ENCODE results near the gene GCG.

Gene GCG

DNA sequence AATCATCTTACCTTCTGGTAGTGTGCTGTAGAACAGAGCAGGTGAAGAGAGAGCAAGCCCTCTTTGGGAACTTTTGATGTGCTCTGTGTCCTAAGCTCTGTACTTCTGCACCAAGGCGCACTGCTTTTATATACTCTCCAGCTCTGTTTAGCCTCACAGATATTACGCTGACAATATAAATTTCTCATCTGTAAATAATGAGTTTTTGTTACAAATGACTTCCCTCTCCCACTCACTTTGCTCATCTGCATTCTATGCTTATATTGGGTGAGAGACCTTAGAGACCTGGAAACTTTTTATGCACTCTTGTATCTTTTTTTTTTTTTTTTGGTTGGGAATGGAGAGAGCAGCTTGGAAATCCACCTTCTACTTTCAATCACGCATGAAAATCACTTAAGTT lies at the start of gene GCG:
Gene GCG (minus strand): TSS at position 101 of the 400 bp plus-strand sequence. CDS start 3,069 bp downstream, outside the sequence.
- no peak for DNase-seq (ENCODE audit: low read depth in 2 of 2)

DNA sequence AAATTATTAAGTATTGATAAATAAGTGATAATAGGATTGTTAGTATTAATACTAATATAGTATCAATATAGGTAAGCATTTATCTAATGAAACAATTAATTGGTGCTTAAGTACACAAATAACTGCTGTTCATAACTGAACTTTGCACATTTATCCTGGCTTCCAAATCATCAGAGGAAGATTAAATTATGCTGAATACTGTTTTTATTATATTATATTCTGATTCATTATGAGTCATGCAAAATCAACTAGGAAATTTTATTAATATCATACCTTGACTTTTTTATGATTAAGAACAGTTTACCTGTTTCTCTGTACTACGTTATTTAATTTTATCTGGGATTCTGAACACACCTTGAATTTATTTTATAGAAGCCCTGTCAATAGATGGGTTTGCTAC lies 48.6 kb upstream of the GCG start:
- DNase-seq (ENCODE audit: low read depth in 2 of 2), result no peak

DNA sequence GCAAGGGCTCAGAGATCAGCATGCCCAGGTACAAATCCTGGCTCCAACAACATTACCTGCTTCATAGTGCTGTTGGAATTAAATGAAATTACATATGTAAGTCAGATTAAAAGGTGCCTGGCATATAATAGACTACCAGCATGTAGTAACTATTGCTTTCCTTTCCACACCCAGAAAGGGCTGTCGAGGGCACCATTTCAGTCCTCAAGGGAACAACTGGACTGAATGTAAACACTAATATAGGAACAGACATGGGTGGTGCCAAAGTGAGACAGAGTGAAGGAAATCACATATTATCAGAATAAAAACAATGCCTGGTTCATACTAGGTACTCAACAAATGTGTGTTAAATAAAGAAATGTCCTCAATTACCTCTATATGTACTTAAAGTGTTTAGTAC lies 47.9 kb upstream of the GCG start:
- DNase-seq (ENCODE audit: low read depth in 2 of 2), result no peak

DNA sequence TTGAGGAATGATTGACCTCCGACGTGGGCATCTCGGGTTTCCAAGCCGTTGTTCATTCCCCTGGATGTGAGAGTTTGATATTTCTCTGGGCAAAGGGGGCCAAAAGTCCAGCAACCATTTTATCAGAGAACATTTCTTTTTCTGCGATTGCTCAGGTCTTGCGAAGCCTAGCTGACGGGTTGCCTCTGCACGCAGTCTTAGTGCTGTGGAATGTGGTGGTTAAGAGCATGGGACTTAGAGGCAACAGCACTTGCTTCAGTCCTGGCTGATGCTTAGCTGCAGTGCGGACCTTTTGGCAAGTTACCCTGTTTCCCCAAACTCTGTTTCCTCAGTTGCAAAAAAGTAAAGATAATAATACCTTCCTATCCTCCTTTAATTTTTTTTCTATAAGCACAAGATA lies 46.2 kb upstream of the GCG start:
- no peak for DNase-seq (ENCODE audit: low read depth in 2 of 2)

DNA sequence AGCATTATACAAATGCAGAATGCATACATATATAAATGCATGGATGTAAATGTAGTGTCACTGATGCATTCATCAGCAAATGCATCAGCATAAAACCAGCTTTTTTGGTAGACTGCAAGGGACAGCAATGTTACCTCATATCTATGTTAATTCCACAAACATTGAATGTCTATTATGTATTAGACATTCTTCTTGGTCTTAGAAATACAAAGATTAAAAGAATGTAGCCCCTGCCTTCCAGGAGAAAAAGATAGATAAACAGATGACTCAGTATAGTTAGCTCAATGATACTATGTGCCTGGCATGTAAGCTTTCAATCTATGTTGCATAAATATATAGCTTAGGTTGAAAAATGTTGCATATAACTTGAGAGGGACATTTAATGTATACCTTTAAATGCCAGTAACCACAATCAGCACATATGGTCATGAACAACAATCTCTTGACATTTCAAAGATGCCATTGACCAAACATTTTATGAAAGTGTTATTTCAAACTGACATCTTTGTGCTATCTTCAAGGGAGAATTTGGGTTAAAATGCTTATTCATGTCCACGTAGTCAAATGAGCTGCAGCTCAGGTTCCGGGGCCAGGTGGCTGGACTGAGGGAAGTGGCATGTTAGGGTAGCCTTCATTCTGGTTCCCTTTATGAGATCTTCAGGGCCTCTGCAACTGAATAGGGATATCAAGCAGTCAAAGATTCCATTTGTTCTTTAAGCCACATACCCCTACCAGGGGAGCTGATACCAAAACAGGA lies 45.2 kb upstream of the GCG start:
- DNase-seq (ENCODE audit: low read depth in 2 of 2), result no peak

DNA sequence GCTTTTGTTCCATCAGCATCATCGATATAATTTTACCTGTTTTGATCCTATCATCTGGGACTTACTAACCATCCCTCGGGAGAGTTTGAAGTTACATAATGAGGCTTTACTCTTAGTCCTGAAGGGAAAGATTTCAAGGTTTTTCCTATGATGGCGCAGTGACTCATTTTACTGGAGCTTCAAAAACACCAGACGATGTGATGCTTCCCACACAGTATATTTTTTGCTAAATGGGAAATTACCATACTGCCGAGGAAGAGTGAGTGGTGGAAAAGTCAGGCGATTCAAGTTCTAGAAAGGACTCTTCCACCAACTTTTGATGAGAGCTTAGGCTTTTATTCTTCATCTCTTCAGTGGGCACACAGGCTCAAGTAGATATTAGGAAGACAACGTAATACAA lies 44.6 kb upstream of the GCG start:
- DNase-seq (ENCODE audit: low read depth in 2 of 2), result no peak

DNA sequence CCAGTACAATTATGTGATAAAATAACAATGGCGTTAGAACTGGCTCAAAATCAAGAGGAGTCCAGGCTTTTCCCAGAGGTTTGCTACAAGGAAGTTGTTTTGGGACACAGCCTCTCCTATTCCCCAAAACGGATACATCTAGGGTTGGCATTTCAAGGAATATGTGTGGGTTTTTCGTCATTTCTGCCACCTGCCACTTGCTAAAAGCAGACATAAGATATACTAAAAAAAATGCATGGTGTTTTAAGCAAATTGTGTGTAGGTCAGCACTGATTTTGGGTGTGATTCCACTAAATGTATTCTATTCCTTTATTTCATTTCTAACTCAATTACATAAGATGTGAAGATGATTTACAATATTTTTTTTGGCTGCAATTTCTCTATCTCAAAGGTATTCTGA lies 36.4 kb upstream of the GCG start:
- DNase-seq (ENCODE audit: low read depth in 2 of 2), result no peak

DNA sequence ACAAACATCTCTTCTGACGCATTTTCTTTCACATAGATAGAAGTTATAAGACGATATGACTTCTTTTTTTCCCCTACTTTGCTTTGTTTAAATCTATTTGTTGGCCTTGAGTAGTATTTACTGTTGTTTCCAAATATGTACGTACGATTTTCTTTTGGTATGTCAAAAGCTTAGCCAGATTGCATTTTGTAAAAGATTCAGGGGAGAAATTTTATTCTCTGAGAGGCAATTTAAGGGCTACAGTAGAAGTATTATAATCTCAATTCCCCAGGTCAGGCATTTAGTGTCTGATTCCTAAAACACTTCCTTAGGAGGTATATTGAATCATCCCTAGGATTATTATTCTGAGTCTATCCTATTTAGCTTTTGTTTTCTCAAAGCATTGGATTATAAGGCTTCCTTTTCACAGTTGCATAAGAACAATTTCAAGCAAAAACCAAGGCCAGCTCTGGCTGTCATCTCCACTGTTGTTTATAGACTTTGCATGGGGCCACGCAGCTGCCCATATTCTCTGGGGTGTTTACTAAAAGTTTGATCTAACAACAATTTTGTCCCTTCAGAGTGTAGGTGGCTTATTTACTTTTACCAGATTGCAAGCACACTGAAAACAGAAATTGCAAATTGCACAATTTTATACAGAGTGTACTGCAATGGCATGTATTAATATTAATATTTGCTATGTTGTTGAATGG lies 33.6 kb upstream of the GCG start:
- no peak for DNase-seq (ENCODE audit: low read depth in 2 of 2)

DNA sequence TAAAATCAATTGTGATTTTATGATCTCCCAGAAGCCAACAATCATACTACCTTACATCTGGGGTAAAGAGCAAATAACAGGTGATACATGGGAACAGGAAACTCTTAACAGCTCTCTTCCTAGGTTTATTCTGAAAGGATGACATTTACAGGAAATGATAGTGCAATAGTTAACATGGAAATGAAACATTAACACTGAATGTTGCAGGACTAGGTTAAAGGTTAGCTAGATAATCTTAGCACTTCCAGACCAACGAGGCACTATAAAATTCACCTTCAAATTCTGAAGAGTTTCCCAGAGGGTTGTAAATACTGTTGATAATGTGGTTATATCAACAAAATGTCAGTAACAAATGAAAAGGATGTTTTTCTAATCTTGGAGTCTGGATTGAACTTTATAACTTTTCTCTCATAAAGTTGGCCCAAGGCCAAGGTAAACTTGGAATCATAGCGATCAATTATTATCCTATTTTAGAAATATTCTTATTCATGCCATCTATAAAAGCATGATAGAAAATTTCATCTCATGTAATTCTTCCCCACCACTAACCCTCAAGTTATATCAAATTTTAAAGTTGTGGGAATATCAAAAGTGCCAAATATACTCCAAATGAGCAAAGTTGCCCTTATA lies 32.9 kb upstream of the GCG start:
- DNase-seq (ENCODE audit: low read depth in 2 of 2), result no peak

DNA sequence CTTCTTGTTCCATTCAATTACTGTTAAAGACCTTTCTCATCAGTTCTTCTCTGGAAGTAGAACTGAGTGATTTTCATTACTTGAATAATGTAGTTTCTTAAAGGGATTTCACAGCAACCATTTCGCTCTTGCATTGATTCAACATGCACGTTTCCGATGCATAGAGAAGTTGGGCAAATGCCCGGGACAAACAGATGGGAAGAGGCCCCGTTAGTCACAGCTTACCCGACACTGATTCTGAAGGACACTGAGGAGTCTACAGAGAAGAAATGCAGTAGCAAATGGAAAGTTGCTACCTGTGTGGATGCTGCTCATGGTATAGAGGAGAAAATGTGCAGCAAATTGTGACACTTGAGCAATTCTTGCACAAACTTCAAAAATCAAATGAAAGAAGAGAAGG lies 32.3 kb upstream of the GCG start:
- no peak for DNase-seq (ENCODE audit: low read depth in 2 of 2)

DNA sequence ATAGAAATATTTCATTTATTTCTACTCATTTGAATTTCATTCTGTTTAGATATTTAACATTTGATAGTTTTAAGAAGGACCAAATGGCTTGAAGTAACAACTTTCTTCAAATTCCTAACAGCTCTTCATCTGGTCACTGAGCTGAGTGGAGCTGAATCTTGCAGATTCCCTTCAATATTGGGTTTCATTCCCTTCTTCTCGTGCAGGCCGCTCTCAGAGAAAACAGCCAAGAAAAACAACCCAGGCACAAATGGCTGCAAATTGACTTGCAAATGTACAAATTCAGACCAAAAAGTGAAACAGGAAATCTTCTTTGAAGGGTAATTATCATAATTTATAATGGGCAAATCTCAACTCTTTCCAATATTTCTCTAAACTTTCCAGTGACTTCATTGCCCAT lies 30.3 kb upstream of the GCG start:
- no peak for DNase-seq (ENCODE audit: low read depth in 2 of 2)

DNA sequence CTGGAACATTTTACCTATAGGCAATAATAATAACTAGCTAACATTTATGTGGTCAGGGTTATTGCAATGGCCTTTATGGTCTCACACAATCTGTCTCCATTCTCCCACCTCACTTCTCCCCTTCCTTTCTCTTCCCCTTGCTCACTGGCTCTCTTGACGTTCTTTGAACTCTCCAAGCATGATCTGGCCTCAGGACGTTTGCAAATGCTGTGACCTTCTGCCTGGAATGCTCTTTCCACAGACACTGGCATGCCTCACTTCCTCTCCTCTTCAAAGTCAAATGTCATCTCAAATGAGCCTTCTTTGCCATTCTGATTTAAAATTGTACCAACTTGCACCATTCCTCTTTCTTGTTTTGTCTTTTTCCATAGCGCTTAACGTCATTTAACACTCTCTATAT lies 25.3 kb upstream of the GCG start:
- no peak for DNase-seq (ENCODE audit: low read depth in 2 of 2)

DNA sequence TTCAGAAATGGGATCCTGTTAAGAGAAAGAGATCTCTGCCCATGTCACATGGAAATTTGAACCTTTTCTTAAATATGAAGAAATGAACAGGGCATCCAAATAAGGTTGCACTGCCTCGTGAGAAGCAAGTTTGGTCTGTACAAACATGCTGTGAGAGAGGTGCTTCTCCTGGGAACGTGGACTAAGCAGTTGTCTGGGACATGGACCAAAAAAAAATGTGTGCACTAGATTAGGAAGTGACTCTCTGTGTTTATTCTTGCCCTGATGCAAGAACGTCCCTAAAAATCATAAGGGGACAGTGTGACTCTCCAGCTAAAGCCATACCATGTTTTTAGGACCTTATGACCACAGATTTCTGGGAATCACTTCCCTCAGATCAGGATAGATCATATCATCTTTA lies 23.7 kb upstream of the GCG start:
- no peak for DNase-seq (ENCODE audit: low read depth in 2 of 2)

DNA sequence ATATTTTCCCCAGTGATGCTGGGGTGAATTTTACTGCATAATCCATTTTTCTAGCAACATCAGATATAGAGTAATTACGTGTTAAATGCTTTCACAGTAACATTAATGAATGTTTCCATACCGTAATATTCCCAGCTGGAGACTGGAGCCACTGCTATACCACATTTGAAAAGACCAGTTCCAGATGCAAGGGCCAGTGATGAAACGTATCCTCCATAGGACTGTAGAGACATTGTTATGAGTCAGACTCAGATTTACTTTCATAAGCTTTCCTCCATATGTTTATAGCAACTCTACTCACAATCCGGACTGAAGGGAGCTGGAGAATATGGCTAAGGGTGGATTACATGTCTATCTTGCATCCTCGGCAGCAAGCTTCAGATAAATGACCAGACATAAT lies 22.7 kb upstream of the GCG start:
- DNase-seq (ENCODE audit: low read depth in 2 of 2), result no peak

DNA sequence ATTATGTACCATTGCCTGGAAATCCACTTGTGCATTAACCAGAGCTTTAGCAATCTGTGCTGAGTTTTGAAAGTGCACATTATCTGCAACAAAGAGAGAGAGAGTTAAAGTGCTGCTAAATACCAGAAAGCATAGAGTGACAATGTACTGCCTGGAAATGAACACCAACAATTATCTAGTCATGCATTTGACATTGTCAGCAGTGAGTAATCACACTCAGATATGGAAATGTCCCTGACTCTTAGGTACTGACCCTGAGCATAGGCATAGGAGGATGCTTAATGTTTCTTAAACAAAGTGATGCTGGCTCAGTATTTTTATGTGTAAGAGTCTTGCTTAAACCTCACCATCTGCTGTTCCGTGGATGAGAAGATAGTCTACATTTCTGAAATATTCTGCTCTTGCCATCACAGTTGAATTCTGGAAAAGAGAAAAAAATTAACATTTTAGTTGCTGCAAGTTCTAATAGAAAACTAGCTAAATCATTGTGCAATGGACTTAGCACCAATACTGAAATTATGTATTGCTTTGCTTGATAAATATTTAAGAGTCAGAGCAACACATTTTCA lies 20.8 kb upstream of the GCG start:
- no peak for DNase-seq (ENCODE audit: low read depth in 2 of 2)

DNA sequence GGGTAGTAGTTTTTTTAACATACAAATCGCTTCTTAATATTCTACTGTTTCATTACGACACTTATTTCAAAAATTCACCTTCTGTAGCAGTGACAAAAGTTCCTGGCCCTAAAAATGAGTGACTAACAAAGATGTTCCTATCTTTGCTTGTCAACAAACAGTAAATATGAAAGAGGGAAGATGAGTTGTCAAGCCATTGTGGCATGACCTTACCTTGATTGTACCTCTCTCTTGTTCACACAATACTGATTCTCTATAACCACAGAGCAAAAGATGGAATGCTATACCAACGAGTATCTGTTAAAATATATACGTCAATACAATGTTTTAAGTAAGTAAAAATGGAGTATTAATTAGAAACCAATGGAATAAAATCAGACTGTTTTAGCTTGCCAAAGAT lies 14.7 kb upstream of the GCG start:
- DNase-seq (ENCODE audit: low read depth in 2 of 2), result no peak

DNA sequence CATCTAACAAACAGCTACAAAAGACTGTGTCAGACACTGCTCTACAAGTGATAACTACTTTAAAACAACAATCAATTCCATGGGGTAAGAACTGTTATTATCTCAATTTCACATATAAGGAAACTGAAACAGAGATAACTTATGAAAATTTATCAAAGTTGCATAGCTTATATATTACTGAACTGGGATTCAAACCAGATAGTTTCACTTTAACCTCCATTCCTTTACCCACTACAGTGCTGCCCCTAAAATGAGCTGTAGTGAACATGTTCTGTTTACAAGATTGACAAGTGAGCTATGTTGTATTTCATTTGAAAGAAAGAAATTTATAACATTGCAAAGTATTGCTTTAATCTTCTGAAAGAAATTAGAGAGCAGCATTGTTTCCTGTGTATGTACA lies 14.1 kb upstream of the GCG start:
- no peak for DNase-seq (ENCODE audit: low read depth in 2 of 2)

DNA sequence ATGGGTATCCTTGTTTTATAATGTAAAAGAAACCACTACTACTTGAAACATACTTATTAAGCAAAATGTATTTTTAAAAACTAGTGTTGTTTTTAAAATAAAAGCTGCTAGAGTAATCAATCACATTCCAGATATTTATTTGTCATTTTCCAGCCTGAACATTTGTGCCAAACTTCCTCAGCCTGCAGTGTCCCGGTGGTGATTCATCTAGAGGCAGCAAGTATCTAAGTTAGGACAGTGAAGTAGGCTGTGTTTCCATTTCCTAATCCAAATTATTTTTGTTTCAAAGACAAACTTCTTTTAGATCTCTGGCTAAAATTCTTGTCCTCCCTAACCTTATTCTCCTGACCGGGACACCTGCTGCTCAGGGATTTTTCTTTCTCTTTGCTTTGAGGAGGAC lies 12.8 kb upstream of the GCG start:
- DNase-seq (ENCODE audit: low read depth in 2 of 2), result no peak

DNA sequence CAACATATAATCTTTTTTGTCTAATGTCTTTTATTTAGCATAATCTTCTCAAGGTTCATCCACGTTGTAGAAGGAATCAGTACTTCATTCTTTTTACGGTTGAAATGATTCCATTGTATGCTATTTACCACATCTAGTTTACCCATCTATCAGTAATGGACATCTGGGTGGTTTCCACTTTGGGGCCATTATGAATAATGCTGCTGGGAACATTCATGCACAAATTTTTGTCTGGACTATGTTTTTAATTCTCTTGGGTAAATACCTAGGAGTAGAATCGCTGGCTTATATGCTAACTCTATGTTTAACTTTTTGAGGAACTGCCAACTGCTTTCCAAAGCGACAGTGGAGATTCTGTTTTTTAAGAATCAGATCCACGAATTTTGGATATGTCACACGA lies 7.4 kb upstream of the GCG start:
- no peak for DNase-seq (ENCODE audit: low read depth in 2 of 2)

DNA sequence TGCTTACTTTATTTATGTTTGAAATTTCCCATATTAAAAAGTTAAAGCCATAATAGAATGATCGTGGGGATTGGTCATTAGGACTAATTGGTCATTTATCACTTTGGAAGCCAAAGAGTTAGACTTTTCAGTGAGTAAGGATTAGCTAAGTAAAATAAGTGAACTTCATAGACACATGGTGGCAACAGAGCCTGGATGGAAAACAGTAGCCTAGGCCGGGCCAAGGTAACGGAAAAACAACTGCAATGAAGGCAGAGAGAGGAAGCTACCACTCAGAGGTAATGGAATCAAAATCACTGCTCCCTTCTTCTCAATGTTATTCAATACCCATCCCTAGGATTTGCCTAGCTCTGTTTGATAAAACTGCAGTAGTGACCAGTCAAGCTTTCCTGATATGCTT lies 4.1 kb upstream of the GCG start:
- no peak for DNase-seq (ENCODE audit: low read depth in 2 of 2)

DNA sequence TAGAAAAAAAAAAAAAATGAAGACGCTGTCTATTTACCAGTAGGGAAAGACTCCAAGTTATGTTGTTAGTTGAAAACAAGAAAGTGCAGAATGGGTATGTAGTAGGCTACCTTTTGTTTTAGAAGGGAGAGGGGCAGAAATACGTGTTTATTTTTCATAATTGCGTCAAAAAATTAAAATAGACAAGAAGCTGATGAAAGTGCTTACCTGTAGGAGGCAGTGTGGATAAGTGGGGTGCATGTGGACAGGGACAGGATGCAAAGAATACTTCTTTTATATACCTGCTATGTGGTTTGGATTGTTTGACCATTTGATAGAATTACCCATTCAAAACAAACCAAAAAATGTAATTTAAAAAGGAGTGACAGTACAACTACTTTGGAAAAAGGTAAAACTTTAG lies 3.0 kb upstream of the GCG start:
- DNase-seq (ENCODE audit: low read depth in 2 of 2), result no peak

DNA sequence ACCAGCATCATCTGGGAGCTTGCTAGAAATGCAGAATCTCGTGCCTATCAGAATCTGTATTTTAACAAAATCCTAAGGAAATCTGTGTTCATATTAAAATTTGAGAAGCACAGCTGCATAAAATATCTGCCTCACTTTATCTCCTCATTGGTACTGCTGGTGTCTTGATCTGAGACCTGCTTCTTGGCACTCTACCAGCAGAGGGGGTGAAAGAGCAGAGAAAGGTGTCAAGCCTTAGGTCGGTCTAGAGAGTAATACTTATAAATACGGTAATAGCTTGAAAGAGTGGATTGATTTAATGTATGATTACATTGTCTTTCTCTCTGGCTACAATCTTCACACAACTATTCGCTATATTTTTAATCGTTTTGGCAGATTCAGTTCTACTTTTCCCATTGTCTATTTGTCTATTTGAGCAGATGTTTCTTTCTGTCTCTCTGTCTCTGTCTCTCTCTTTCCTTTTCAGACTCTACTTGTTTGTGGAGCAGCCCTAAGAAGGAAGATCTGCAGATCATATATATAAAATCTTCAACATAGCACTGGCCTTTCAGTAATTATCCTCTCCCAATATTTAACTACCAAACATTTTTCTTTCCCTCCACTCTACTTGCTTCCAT lies 1.7 kb upstream of the GCG start:
- peak; percentile 39 to 47 for DNase-seq (ENCODE audit: low read depth in 2 of 2)
